OCI-M2 (cell line): ENCODE measurements around the gene NRG2.

Source experiments
- DNase-seq: peaks from one replicate; lab custom pipeline; 2025; ENCODE audit not compliant: unreplicated experiment; lab: John Stamatoyannopoulos, UW

The NRG2 gene

DNA sequence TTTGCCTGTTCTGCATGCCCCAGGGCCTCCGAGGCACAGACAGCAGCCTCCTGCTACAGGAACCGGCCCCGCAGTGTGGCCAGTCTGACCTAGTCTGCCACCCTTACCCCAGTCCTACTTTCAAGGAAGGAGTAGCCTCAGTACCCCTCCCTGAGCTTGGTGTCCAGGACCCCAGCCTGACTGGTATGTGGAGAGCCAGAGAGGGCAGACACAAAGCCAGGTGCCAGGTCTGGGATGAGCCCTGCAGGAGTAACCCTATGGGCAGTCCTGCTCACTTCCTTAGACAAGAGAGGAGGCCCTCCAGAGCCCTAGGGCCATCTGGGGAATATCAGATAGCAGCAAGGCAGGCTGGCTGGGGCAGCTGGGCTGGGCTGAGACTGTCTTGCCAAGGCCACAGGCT is 67.8 kb downstream of the NRG2 start:
- no peak for DNase-seq

DNA sequence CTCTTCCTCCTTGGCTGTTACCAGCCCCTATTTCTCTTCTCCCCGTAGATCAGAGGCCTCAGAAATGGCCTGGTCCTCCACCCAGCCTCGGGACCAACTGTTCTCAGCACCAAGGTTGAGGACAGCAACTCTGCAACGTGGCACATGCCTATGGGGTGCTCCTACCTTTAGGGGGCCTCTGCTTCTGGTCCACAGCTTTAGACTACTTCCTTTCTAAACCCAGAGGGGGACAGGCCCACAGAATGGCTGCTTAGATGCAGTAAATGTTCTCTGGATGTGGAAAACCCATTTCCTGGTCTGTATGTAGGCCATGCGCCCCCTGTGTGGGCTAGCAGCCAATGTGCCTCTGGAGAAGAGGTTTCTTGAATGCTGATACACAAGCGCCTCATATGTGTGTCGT is 68.4 kb downstream of the NRG2 start:
- DNase-seq = no peak

DNA sequence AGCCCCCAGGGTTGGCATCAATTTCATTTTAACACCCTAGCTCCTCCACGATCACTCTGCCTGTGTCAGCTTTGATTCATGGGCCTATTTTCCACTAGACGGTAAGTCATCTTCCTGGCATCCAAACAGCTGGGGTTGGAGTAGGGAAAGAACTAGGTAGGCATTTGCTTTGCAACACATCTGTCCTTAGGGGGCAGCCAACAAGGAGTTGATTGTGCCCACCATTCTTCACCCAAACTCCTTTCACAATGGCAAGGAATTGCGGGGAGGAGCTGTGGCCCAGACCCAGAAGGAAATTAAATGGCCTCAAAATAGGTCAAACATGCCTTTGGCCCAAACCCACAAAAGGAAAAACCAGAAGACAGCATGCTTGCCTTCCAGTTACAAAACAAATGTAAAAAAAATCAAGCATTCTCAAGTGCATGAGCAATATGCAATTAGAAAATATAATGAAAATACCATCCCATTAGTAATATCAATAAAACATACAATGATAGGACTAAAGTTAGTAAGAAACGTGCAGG is 71.8 kb downstream of the NRG2 start:
- DNase-seq = no peak

DNA sequence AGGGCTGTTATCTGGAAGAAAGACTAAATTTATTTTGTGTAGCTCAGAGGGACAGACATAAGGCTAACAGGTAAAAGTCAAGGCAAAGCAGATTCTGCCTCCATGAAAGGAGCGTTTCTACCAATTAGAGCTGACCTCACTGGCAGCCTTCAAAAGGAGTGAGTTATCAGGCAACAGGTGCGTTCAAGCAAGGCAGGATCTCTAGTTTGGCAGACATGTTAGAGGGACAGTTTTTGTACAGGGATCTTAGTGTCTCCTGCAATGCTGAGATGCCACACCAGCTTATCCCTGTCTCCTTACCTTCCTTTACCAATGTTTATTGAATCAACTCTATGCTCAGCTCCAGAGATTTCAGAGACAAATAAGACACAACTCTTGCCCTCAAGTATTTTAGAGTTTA is 73.8 kb downstream of the NRG2 start:
- DNase-seq = no peak

DNA sequence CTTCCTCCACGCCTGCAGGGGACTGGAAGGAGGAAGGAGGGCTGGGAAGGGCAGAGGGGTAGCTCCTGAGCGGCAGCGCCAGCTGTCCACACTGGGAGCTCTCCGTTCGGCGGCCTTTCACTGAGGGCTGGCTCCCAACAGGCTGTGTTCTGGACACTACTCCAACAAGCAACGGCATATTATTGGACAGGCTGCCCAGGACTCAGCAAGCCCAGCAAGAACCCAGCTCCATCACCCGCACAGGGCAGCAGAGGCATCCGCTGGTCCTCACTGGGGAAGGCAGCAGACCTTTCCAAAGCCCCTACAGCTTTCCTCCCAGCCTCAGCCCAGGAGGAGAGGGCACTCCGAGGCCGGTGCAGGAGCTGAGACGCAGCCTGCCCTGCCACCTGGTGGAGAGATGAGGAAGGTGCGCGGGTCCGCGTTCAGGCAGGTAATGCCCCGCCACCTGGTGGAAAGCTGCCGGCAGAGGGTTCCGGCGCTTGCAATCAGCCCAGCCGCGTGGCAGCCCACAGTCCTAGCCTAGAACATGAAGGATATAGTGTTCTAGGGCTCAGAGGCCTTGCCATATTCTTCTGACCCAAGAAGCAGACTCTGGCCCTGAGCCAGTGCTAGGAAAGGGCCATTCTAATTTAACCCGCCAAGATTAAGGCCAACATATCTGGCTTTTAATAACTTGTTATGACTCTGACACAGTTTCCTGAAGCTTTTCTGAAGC is 74.4 kb downstream of the NRG2 start:
- DNase-seq = no peak

DNA sequence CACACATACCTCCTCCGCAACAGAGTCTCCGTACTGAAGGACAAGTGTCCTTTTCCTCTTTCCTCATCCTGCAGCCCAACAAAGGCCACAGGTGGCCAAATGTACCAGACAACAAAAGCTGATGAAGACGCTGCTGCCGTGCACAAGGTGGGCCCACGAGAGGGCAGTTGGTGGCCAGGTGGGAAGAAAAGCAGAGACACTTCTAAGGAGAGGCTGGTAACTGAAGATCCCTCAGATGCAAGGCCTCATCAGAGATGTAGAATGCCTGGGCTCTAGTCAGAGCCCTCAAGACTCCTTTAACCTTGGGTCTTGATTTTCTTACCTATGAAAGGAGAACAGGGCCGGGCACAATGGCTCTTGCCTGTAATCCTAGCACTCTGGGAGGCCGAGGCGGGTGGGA is 75.7 kb downstream of the NRG2 start:
- DNase-seq = no peak

DNA sequence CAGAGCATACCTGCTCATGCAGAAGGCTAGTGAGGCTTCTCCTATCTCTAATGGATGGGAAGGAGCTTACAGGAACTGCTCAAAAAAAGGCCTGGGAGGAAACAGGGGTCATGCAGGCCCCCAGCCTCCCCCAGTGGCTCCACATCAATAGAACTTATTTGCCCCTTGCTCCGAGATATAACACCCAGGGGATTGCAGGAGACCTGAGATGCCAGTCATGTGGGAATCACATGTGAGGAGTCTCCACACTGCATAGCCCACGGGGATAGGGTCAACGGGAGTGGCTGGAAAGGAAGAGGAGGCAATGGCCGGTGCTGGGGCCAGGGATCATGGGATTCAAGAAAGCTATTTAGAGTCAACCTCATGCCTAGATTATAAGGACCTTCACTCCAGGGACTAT is 76.2 kb downstream of the NRG2 start:
- DNase-seq = no peak

DNA sequence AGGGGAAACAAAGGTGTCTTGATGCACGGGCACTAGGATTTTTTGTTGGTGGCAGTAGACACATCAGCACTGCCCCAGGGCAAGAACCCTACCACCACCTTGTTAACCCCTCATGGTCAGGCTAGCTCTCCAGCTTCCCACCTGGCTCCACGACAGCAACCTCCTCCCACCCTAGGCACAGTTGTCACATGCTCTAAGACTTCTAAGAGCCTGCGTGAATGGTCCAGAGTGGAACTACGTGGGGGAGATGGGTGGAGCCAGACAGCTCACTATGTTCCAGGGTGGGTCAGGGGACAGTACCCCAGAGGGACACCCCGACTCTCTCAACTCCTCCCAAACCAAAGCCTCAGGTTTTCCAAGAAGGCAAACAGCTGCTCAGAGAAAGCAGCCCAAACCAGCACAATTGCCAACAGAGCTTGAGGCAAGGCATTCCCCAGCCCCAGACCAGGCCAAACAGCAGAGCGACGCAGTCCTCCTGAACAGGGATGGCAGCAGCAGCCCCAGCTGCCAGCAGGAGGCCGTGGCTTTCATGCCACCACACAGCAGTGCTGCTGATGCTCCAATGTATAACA is 78.0 kb downstream of the NRG2 start:
- no peak for DNase-seq

DNA sequence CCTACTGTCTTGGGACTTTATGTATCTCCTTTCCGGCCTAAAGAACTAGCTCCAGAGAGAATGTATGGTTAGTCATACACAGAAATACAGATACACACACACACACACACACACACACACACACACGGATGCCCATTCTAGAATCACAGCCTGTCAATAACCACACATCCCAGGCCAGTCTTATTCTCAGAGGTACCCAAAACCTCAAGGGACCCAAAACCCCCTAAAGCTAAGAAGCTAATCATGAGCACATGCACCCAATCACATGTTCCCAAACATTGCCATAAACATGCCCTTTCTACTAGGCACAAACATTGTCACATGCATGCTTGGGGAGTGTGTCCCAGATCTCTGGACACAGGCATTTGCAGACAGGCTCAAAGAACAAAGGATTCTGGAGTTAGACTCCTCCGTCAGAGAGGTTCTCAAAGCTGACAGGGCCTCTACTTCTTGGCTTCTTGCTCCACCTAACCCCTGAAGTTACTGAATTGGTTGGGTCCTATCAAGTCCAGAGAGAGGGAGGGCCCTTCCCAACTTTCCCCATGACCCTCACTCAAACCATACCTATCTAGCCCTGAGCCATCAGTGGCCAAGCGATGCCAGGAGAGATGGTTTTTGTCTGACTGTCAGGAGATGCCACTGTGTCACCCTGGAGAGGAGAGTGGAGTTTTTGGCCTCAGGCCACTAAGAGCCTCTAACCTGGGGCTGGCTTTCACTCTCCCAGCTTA is 78.7 kb downstream of the NRG2 start:
- no peak for DNase-seq

DNA sequence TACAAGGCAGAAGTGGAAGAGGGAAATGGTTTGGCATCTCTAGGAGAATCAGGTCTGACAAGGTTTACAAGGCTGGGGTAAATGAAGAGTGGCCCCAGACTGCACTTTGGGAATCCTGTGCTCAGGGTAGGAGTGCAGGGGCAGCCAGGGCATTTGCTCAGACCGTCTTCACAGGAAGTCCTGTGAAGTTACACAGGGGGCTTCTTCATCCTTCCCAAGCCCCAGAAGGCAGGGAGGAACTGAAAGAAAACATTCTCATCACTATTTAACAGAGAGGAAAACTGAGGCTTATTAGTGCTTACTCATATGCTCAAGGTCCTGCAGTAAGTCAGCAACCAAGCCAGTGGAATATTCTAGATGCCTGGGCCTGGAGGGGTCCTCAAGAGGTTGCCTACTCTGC is 80.7 kb downstream of the NRG2 start:
- DNase-seq = no peak

DNA sequence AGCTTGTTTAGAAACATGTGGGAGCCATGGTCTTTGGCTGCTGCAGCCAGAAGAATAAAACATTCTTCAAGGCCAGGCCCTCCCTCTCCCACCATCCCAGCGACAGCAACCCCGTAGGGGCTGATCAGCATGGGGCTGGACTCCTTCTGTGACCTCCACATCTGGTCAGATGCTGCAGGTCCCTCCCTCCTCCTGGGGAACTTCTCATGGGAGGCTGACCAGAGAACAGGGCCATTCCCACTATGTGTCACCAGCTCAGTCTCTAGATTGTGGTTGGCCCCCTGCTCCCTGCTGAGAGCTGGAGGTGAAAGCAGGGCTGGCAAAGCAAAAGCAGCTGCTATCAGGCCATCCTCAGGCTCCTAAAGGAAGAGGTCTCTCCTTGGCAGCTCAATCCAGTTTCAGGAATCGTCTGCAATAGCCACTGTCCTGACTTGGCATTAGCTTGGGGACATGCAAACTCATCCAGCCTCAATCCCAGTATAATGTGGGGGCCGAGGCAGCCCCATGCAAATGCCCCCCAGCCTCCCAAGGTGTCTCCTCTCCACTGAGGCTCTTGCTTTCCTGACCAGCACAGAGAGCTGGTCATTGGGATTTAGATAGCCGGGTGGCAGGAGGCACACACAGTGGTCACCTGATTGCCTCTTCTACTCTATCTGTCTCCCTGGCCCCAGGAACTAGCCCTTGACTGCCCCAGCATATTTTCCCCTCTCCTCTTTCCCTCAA is 81.5 kb downstream of the NRG2 start:
- no peak for DNase-seq

DNA sequence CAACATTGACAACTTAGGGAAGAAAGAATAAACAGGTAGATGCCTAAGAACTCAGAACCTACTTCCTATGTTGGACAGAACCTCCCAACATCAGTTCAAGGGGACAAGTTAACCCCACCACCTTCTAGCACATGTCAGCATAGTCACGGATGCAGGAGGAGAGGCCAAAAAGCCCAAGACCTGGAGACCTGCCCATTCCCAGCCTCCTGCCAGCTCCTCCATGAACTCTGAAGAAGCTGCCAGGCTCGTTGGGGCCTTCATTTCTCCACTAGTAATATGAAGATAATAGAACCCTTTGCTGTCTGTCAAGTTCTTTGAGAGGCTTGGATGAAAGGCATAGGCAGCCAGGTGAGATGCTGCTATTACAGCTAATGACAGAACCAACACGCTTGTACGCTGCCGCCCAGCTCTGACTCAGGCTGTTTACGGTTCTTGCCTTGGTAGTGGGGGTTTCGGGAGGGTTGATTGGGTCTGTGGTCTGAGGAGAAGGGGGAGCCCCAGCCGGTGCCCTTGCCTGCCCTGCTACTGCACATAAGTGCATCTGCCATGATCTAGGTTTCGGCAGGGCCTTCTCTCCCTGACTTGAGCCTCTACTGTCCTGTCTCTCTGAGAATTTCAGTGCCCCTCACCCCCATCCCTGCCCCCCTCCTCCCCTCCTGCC is 82.2 kb downstream of the NRG2 start:
- DNase-seq = no peak

DNA sequence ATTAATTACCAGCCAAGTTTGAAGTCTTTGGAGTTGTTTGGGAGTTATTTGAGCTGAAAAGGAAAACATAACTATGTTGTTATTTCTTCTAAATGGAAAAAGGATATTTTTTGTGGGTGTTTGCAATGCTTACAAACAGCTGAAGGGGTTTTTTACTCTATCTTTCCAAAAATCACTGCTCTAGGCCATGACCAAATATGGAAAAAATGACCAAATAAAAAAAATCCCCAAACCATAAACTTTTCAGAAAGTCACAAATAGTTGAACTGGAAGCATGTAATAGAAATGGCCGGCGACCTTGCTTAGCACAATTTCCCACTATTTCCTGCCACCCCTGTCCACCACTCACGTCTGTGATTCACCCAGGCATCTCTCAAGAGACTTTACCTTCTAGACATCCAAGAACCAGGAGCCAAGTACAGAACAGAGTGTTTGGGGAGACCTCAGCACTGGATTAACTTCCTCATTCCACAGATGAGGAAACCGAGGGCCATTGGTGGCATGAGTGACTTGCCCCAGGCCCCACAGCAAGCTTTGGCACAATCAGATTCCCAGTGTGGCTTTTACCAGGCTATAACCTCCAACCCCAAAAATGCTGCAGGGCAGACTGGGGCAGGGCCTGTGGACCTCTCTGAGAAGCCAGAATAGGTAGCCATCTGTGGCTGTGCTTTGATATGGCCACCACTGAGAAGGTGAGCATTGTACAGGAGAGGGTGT is 84.5 kb downstream of the NRG2 start:
- no peak for DNase-seq

DNA sequence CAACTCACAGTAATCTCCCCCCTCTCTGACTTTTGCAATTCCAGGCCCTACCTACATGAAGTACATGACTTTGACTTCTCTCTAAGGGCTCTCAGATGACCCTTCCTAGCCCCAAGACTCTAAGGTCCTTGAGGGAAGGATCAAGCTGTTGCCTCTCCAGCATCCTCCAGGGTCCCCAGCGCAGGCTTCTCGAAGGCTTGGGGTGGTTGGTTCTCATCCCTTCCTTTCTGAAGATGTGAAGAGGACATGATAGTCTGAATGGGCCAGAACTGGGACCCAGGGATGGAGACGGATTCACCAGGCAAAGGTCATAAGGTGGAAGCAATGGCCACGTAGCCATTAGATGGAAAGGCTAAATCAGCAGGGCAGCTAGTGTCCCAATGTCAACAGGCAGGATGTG is 86.8 kb downstream of the NRG2 start:
- DNase-seq = no peak

DNA sequence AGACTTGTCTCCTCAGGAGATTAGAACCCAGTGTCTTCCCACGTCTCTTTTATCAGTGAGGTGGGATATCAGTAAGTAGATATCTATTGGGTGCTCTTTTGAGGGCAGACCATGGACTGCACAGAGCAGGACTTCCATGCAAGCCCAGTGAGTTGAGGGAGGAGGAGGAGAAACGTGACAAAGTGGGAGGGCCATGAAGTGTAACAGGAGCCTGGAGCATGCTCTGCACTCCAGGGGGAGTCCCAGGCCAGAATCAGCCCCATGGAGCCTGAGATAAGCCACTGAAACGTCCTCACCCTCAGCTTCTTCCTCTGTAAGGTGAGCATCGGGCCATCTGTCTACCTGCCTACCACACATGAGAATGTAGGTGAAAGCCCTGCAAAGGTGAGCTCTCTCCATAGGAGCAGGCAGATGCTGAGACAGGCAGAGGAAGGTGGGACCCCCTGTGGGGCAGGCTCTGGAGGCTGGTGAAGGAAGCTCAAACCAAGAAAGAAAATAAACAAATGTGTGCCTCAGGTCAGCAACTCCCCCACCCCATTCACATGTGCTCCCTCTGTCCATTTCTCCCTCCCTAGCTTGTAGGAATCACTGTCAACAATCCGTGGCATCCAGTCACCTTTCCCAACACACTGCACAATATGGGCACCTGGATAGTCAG is 87.4 kb downstream of the NRG2 start:
- DNase-seq = no peak

DNA sequence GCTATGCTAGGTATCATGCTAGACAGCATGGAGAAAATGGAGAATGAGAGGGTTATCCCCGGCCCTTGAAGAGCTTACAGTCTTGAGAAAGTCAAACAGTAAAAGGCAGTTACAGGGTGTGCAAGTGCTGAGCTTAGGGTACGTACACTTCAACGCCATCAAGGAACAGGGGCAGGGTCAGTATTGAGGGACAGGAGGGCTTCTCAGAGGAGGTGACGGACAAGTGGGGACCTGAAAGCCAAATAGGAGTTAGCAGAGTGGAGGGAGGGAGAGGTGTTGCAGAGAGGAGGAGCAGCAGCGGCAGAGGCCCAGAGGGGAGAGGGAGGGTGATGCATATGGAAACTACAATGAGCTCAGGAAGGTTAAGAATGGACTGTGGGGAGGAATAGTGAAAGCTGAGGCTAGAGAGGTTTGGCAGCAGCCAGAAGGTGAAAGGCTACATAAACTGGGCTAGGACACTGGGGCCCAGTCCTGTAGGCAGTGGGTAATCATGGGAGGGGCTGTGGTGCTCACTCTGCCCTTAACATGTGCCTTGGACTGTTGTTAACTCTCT is 88.0 kb downstream of the NRG2 start:
- DNase-seq = no peak

DNA sequence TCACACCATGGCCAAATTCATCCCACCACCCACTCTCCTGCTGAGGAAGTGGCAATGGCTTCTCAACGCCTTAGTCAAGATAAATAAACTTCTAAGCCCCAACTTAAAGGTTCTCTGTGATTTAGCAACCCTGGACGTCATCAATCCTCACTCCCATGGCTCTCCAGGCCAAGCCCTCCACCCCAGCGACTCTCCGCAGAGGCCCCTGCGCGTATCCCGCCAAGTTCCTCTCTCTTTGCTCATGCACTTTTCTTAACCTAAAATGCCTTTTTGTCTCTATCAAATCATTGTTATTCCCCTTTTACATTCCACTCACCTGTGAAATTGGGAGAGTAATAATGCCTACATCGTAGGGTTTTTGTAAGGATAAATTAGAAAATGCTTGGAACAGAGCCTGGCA is 88.6 kb downstream of the NRG2 start:
- DNase-seq = no peak

DNA sequence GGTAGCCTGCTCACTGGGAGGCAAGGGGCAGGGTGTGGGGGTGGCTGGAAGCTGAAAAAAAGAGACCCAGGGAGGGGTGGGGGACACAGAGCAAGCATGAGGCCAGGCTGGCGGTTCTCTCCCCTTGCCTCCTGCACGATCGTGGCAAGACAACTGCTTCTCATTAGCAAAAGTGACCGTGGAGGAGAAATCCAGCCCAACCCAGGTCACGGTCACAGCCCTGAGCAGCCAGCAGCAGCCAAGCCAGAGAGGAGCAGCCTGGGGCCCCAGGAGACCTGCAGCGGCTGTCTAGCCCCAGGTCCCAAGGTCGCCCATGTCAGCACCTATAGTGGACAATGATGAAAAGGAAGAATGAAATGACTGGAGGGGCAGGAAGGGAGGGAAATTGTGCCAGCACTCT is 89.1 kb downstream of the NRG2 start:
- DNase-seq = no peak

DNA sequence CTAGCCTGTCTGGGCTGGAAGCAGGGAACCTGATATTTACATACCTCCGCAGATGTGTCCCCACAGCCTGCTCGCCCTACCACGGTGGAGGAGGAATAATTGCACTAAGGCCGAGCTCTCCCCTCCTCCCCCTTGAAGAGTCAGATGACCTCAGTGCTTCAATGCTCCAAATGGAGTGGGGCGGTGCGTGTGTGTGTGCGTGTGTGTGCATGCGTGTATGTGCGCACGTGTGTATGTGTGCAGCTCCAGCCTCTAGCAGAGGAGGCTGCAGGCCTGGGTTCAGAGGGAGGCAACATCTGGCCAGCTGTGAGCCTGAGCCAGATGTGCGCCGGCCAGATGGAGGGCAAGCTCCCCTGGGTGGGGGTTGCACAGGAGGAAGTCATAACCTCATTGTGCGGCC is 90.5 kb downstream of the NRG2 start:
- no peak for DNase-seq

DNA sequence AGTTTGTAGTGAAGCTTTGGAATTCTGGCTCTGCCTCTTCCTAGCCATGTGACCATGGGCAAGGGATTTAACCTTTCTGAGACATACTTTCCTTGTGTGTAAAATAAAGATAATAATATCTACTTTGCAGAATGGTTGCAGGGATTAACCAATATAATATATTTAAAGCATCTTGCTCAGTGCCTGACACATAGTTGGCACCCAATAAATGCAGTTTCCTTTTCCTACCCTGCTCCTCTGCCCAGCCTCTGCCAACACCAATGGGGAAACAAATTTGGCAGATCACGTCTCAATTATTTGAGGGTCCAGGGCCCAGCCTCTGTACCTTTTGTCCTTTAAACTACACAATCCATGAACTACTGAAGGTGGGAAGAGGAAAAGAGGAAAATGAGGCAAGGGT is 91.1 kb downstream of the NRG2 start:
- no peak for DNase-seq
